Fibroblast of lung (primary cell): Measurements from ENCODE around the gene SLC24A1. TPM values are rescaled to one million over a fixed set of nuclear protein-coding genes. Genes with fewer than 3 reads are reported as not detected.

Experiments used
- DNase-seq, 2 donors: peaks; one replicate each; pipeline versions ENCODE4 v3.0.0 to v3.0.0-alpha.2; 2010; ENCODE audit warnings: low read depth in 2 of 2
- H2AFZ ChIP-seq: 2 replicates; pipeline ENCODE4 v1.5.1; 2012; ENCODE audit warnings: low read length, control low read depth, inconsistent platforms
- H3K27ac ChIP-seq: 2 replicates; pipeline ENCODE4 v1.5.1; 2011; ENCODE audit warnings: low read length, control low read depth; ENCODE audit not compliant: insufficient read depth
- H3K27me3 ChIP-seq: 2 replicates; pipeline ENCODE4 v1.5.1; 2011; ENCODE audit warnings: mild to moderate bottlenecking, low read length; ENCODE audit not compliant: control insufficient read depth, insufficient read depth
- H3K36me3 ChIP-seq: 2 replicates; pipeline ENCODE4 v1.5.1; 2011; ENCODE audit warnings: low read length; ENCODE audit not compliant: control insufficient read depth, insufficient read depth
- H3K4me1 ChIP-seq: 2 replicates; pipeline ENCODE4 v1.5.1; 2011; ENCODE audit warnings: low read length; ENCODE audit not compliant: control insufficient read depth, insufficient read depth; ENCODE audit errors: extremely low read depth
- H3K4me2 ChIP-seq: 2 replicates; pipeline ENCODE4 v1.5.1; 2011; ENCODE audit warnings: low read length, control low read depth; ENCODE audit not compliant: insufficient read depth; ENCODE audit errors: extremely low read depth
- H3K4me3 ChIP-seq, 4 experiments: fragments of 200-600 bp in 1 of 4; sonication (generic) in 1 of 4; replicated peaks in 1 of 4; 2 replicates each; pipeline ENCODE4 v1.5.1; 2011 to 2016; ENCODE audit warnings: low read length in 4 of 4, low read depth in 3 of 4, mild to moderate bottlenecking in 3 of 4, control low read depth in 2 of 4, inconsistent platforms in 1 of 4, mixed read lengths in 1 of 4; ENCODE audit not compliant: insufficient read depth in 1 of 4; ENCODE audit errors: control extremely low read depth in 1 of 4
- H3K79me2 ChIP-seq: 2 replicates; pipeline ENCODE4 v1.5.1; 2012; ENCODE audit warnings: mild to moderate bottlenecking, low read length, inconsistent platforms; ENCODE audit not compliant: control insufficient read depth, insufficient read depth
- H3K9ac ChIP-seq: 2 replicates; pipeline ENCODE4 v1.5.1; 2011; ENCODE audit warnings: mild to moderate bottlenecking, low read length, control low read depth; ENCODE audit not compliant: insufficient read depth
- H3K9me3 ChIP-seq: 2 replicates; pipeline ENCODE4 v1.5.1; 2012; ENCODE audit warnings: low read depth, low read length; ENCODE audit not compliant: control insufficient read depth, insufficient read depth
- H4K20me1 ChIP-seq: 2 replicates; pipeline ENCODE4 v1.5.1; 2011; ENCODE audit warnings: low read length; ENCODE audit not compliant: control insufficient read depth, insufficient read depth; ENCODE audit errors: extremely low read depth
- EZH2 ChIP-seq: IDR thresholded peaks from 2 replicates; pipeline ENCODE4 v1.5.1; 2012; ENCODE audit warnings: low read length, control low read depth, mild to moderate bottlenecking; ENCODE audit errors: missing control alignments
- polyA minus RNA-seq: library from RNA; depleted of rRNA, polyadenylated mRNA; stranded (reverse); fragments of >200 nt; gene quantifications from 2 replicates; pipeline ENCODE4 v1.2.3, GENCODE V29; 2011; ENCODE audit warnings: low replicate concordance
- polyA plus RNA-seq, 2 donors: library from polyadenylated mRNA; depleted of rRNA in 1 of 2; stranded (reverse) in 1 of 2; unstranded in 1 of 2; fragments of >200 nt; gene quantifications; 2 replicates each; pipeline ENCODE4 v1.2.1, GENCODE V29; 2011 to 2012; ENCODE audit warnings: missing spikeins in 1 of 2
- total RNA-seq: library from RNA; depleted of rRNA; stranded (reverse); fragments of >200 nt; gene quantifications from 2 replicates; pipeline ENCODE4 v1.2.1, GENCODE V29; 2014
- TF ChIP-seq, protein P1 (sequence below), 2 donors: IDR thresholded peaks in 1 of 2; conservative IDR thresholded peaks in 1 of 2; 1 replicate in 1 of 2; 2 replicates in 1 of 2; pipeline ENCODE4 v1.5.1; 2011 to 2012; ENCODE audit warnings: low read length in 2 of 2, control low read depth in 1 of 2, inconsistent platforms in 1 of 2, low read depth in 1 of 2, mild to moderate bottlenecking in 1 of 2

SLC24A1 gene
- total RNA-seq (3.9 and 4.5 TPM in 2 replicates), polyA plus RNA-seq (7.0 and 7.9 TPM in 2 replicates), polyA minus RNA-seq (5.7 and 11.3 TPM in 2 replicates)
- polyA plus RNA-seq (2012): 4.7 and 6.9 TPM in 2 replicates

DNA sequence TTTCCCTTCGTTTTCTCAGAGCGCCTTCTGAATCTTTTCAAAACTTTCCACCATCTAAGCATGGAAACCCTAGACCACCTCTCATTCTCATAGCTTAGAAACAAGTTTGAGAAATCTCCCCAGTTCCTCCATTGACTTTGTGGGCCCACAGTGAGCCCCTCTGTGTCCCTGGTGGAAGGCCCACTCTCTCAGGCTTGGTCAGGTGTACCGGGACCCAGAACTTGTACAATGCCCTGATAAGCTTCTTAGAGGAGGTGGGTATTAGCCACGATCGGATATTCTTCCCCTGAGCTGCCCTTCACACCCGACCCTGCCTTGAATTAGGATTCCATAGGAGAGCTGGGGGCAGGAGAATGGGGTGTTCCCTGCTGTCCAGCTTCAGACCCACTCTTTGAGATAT is at the start of gene SLC24A1:
SLC24A1 (plus strand) TSS at position 301 of the 400 bp plus-strand sequence. CDS start 2,143 bp downstream, outside the sequence.
- no peaks in the 10 kb centered on the region for H4K20me1 ChIP-seq
- no peaks in the 10 kb centered on the region for H3K36me3 ChIP-seq
- no peaks in the 10 kb centered on the region for H3K9me3 ChIP-seq
- DNase-seq: no peak
- H3K4me3 ChIP-seq: no peak within 1 kb of the TSS
- H3K4me2 ChIP-seq: no peak within 1 kb of the TSS
- TF ChIP-seq, protein P1, sequence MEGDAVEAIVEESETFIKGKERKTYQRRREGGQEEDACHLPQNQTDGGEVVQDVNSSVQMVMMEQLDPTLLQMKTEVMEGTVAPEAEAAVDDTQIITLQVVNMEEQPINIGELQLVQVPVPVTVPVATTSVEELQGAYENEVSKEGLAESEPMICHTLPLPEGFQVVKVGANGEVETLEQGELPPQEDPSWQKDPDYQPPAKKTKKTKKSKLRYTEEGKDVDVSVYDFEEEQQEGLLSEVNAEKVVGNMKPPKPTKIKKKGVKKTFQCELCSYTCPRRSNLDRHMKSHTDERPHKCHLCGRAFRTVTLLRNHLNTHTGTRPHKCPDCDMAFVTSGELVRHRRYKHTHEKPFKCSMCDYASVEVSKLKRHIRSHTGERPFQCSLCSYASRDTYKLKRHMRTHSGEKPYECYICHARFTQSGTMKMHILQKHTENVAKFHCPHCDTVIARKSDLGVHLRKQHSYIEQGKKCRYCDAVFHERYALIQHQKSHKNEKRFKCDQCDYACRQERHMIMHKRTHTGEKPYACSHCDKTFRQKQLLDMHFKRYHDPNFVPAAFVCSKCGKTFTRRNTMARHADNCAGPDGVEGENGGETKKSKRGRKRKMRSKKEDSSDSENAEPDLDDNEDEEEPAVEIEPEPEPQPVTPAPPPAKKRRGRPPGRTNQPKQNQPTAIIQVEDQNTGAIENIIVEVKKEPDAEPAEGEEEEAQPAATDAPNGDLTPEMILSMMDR (conservative IDR thresholded peaks at IDR 0.05 in 1 of 2, IDR thresholded peaks at IDR 0.05 in 1 of 2; ENCODE audit: low read depth in 1 of 2, low read length in 2 of 2): no peak
- no peak for TF ChIP-seq EZH2
- H3K4me1 ChIP-seq: no peaks in the 10 kb centered on the region
- no peak within 1 kb of the TSS for H3K27ac ChIP-seq
- no peaks in the 10 kb centered on the region for H3K79me2 ChIP-seq
- H3K27me3 ChIP-seq: no peaks in the 10 kb centered on the region
- H3K9ac ChIP-seq: no peak within 1 kb of the TSS
- H2AFZ ChIP-seq: no peak within 1 kb of the TSS

DNA sequence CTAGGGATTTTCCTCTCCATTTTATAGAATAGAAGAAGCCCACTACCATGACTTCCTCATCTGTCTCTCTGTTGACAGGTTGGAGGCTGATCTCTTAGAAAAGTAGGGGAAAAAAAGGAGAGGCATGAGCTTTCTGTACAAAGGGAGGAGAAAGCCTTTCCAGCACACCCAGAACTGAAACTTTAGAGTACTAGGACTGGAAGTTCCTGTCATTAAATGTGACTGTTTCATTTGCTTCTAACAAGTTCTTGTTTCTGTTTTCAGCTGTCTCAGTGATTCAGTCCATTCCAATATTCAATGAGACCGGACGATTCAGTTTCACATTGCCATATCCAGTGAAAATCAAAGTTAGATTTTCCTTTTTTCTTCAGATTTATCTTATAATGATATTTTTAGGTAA is 49.8 kb upstream of the SLC24A1 start:
- no peaks in the 10 kb centered on the region for H3K27me3 ChIP-seq

DNA sequence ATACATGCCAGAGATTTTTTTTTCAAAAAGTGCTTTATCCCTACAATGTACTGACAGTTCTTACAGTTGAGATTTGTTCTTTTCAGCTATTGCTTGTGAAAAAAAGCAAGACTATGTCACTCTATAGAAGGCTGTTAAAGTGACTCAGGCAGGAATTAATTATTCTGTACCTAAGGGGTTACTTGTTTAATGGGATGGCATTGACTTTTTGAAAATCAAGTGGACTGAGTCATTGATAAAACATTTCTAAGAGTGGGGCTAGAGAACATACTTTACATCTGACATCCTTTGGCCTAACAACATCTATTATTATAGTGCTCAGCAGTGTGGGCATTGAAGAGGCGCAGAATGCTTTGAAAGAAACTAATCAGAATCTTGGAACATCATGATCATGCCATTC is 45.1 kb upstream of the SLC24A1 start:
- Histone ChIP-seq H3K27me3 (no peaks in the 10 kb centered on the region), H4K20me1 (no peaks in the 10 kb centered on the region), H3K27ac (no peak overlapping the region), H3K4me3 (no peak overlapping the region), H3K36me3 (peaks cover 13% of the 10 kb centered on the region), H3K9me3 (no peaks in the 10 kb centered on the region), H3K4me2 (no peak overlapping the region), H3K79me2 (no peaks in the 10 kb centered on the region), H3K4me1 (peaks cover 2% of the 10 kb centered on the region), H3K9ac (no peak overlapping the region), H2AFZ (no peak overlapping the region)
- peak; percentile 27 to 91 for DNase-seq
- TF ChIP-seq, protein P1 (conservative IDR thresholded peaks at IDR 0.05 in 1 of 2, IDR thresholded peaks at IDR 0.05 in 1 of 2; ENCODE audit: low read depth in 1 of 2, low read length in 2 of 2): no peak
- no peak for TF ChIP-seq EZH2

More for the DNA sequence above, 49.8 kb upstream of the SLC24A1 start:
- Histone ChIP-seq H3K9me3 (no peaks in the 10 kb centered on the region), H3K79me2 (no peaks in the 10 kb centered on the region), H2AFZ (no peak overlapping the region), H3K4me3 (no peak overlapping the region), H3K4me2 (no peak overlapping the region), H3K9ac (no peak overlapping the region), H3K4me1 (no peaks in the 10 kb centered on the region), H3K36me3 (peaks cover 6% of the 10 kb centered on the region), H4K20me1 (no peaks in the 10 kb centered on the region), H3K27ac (no peak overlapping the region)
- DNase-seq: no peak
- TF ChIP-seq, protein P1 (conservative IDR thresholded peaks at IDR 0.05 in 1 of 2, IDR thresholded peaks at IDR 0.05 in 1 of 2; ENCODE audit: low read depth in 1 of 2, low read length in 2 of 2): no peak
- no peak for TF ChIP-seq EZH2
